ENCODE results near the gene ZNF512B.
"Not testable (repeated sequence)": the region's sequence is repeated elsewhere in the genome, so short reads cannot be mapped to it uniquely, and the experiment has no call there.

ZNF512B gene

DNA sequence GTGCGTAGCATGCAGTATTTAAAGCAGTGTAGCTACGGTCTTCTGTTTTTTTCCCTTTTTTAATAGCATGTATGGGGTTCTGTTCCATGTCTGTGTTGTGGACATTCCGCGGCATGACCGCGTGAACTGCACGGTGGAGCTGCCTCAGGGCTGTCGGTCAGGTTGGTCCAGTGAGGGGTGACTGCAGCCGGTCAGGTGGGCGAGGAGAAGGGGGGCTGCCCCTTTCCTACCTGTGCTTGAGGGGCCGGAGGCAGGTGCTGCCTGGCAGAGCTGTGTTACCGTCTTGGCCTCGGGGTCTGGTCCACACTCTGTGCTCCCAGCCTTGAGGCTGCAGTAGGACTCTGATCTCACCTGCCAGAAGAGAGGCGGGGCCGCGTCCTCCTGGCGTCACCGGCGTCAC lies 38.0 kb downstream of the ZNF512B start:
- DNase-seq: no peak

DNA sequence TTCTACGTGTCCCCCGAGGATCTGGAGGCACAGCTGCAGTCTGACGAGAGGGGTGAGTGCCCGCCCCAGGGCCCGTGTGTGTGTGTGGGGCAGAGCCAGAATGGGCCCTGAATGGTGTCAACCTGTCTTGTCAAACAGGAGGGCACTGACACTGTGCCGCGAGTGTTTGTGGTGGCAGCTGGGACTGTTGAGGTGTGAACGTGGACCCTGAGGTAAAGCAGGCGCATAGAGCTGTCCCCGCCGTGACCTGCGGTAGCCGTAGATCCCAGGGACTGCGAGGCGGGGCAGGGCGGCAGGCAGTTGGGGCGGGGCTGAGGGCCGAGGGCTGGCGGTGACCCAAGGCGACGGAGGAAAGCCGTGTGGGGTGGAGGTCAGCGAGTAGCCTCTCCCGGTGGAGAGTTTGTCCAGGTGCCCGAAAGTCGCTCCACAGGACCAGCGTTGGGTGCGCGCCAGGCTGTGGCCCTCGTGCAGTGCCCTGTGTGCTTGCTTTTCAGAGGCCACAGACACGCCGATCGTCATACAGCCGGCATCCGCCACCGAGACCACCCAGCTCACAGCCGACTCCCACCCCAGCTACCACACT lies 38.7 kb downstream of the ZNF512B start:
- no peak for DNase-seq

DNA sequence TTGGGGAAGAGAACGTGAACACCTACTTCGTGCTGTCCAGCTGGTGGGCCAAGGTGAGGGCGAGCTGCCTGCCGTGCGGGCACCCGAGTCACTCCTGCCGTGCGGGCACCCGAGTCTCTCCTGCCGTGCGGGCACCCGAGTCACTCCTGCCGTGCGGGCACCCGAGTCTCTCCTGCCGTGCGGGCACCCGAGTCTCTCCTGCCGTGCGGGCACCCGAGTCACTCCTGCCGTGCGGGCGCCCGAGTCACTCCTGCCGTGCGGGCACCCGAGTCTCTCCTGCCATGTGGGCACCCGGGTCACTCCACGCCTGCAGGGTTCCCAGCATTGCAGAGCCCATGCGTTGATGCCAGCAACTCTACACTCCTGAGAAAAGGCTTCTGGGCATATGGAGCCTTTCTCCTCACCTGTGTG lies 40.3 kb downstream of the ZNF512B start:
- DNase-seq: not testable (repeated sequence)

DNA sequence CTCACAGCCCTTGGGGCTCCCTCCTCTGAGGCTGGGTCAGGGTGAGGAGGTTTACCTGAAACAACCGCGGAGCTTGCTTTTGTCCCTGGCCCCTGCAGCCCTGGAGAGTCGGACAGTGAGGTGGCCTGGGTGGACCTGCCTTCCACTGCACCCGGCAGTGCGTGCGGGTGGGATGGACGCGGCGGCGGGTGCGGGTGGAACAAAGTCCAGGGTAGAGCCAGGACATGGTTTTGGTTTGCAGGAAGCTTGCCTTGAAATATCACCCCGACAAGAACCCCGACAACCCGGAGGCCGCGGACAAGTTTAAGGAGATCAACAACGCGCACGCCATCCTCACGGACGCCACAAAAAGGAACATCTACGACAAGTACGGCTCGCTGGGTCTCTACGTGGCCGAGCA lies 40.7 kb downstream of the ZNF512B start:
- DNase-seq: no peak

DNA sequence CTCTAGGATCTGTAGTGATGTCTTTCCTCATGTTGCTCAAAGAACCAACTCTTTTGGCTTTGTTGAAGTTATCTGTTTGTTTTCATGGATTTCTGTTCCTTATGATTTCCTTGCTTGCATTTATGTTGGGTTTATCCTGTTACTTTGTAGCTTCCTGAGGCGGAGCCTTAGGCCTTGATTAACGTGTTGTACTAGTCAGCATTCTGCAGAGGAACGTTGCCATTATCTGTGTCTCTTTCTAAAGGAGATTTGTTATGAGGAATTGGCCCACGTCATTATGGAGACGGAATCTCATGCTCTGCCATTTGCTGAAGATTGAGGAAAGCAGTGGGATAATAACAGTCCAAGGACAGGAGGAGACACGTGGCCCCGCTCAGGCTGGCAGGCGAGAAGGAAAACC lies 43.4 kb downstream of the ZNF512B start:
- no peak for DNase-seq

DNA sequence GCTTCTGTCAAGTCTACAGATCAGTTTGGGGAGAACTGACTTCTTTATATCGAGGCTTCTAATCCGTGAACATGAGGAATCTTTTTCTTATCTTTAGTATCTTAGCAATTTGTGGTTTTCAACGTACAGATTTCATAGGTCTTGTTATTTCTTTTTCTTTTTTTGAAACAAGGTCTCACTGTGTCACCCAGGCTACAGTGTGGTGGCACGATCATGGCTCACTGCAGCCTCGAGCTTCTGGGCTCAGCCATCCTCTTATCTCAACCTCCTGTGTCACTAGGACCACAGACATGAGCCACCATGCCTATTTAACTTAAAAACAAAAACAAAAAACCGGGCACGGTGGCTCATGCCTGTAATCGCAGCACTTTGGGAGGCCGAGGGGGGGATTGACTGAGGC lies 45.5 kb downstream of the ZNF512B start:
- DNase-seq: no peak

DNA sequence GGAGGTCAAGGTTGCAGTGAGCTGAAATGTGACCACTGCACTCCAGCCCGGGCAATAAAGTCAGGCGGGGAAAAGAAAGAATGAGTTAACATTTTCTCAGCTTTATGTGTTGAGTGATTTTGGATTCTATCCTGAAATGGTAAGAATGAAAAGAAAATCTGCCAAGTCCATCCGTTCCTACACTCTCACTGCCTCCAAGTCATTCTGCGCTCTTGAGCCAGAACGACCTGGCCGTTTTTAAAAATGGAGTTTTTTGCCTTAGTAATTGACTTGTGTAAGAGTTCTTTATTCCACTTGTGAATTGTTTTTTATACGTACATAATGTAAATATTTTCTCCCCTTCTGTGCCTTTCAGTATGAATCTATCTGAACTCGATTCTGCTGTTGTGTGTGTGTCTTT lies 46.1 kb downstream of the ZNF512B start:
- DNase-seq: no peak

DNA sequence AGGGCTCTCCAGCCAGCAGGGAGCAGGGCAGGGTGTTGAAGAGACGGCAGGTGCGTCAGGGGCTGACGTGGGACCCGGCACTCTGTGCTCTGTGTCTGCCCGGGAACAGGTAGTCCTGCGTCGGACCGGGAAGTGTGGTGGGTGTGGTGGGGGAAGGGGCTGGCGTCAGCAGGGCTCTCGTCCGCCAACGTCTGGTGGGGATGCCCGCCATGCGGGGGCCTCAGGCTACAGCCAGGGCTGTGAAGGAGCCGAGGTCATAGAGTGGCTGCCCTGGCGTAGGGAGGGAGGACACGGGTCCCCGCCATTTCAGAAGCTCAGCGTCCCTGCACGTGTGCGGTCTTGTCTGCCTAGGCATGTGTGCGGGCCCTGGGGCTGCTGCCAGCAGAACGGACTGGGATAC lies 49.5 kb downstream of the ZNF512B start:
- DNase-seq: no peak

DNA sequence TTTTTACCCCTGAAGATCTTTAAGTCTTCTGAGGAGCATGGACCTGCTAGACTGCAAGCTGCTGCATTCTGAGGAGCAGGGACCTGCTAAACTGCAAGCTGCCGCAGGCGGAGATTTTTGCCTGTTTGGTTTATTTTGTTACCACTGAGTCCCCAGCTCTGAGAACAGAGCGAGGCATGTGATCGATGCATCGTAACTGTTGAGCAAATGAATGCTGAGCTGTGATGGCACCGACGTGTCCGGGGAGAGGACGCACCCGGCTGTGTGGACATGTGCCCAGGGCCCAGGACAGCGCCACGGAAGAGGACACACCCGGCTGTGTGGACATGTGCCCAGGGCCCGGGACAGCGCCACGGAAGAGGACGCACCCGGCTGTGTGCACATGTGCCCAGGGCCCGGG lies 50.6 kb downstream of the ZNF512B start:
- no peak for DNase-seq

DNA sequence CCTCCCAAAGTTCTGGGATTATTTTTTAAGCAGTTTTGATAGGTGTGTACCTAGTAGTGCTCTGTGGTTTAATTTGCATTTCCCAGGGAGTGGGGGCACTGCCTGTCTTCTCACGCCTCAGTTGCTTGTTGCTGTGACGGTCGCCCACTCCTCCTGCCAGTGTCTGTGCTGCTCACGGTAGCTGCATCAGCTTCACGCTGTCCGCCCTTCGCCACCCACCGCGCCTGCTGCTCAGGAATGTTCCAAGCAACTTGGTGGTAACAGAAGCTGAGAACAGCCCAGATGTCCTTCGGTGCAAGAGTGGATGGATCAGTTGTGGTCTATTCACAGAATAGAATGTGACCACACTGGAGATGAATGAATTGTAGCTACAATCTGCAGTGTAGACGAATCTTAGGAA lies 51.9 kb downstream of the ZNF512B start:
- no peak for DNase-seq

DNA sequence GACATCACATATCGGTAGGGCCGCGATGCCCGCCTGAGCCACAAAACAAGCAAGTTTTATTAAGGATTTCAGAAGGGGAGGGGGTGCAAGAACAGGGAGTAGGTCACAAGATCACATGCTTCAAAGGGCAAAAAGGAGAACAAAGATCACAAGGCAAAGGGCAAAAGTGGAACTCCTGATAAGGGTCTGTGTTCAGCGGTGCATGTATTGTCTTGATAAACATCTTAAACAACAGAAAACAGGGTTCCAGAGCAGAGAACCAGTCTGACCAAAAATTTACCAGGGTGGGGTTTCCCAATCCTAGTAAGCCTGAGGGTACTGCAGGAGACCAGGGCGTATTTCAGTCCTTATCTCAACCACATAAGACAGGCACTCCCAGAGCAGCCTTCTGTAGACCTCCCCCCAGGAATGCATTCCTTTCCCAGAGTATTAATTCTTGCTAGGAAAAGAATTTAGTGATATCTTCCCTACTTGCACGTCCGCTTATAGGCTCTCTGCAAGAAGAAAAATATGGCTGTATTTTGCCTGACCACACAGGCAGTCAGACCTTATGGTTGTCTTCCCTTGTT lies 53.3 kb downstream of the ZNF512B start:
- not testable (repeated sequence) for DNase-seq

DNA sequence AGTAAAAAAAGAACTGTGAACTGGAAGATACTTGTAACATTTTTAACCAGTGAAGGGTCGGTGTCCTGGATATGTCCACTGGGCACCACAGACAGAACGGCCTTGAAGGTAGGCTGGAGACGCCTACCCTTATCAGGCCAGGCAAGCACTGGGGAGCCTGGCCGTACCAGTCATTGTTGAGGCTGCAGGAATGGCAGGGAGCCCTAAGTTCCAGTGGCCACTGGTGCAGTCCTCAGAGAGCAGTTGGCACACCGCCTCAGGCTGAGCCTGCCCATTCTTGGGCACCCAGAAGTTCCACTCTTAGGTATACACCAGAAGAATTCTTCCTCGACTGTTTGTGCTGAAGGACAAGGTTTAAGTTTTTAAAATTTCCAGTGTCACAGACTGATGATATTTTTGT lies 54.3 kb downstream of the ZNF512B start:
- no peak for DNase-seq

DNA sequence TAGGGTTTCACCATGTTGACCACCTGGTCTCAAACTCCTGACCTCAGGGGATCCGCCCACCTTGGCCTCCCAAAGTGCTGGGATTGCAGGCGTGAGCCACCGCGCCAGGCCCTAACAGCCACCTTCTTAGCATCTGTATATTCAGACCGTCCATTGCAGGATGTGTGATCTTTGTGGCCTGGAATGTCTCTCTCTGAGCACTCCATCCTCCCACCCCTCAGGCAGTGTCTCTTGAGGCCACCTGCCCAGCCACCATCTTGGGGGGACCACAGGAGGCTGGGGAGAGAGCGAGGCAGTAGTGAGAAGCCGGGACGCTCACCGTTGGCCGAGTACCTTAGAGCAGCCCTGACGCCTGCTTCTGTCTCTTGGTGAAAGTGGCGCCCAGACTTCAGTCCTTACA lies 56.0 kb downstream of the ZNF512B start:
- no peak for DNase-seq

DNA sequence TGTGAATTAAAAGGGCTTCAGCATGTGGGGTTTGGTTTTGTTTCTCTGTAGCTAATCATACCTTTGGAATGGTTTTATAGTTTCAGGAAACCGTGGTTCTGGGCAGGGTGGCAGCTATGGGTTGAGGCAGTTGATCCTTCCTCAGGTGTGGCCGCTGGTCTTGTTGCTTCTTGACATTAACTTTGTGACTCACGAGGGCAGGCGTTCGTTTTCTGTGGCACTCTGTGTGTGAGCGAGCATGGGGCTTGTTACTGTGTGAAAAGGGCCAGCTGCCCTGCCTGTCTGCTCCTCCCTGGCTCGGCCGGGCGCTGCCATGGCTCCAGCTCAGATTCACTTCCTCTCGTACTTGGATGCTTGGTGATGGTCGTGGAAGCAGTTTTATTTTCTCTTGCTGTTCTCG lies 58.6 kb downstream of the ZNF512B start:
- DNase-seq: no peak

DNA sequence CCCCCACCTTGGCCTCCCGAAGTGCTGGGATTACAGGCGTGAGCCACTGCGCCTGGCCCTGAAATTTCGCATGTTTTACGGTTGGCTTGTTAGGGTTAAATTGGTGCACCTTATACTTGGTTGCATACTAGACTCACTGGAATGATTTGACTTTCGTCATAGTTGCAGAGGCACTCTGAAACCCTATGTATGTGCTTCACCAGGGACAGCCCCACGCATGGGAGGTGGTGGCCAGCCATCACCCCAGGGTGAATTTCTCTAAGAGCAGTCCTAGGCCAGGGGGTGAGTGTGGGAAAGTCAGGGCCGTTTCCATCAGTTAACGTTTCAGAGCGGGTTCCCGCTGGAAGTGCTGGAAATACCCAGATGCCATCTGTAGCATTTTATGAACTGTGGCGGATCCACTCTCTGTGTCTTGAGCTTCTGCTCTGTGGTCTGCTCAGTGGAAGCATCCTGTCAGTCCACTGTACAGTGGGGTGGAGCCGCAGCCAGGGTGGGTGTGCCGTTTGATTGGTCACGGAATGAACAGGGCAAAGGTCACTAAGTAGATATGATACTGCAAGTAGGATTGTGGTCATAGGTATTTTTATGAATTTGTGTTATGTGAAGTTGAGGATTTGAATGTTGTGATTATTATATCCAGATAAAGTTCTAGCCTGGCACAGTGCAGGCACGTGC lies 61.6 kb downstream of the ZNF512B start:
- no peak for DNase-seq

All from CD4-positive, alpha-beta T cell treated with Interferon gamma for 1 hour (primary cell).